Central memory CD4-positive, alpha-beta T cell (primary cell): ENCODE measurements around the gene HYDIN.
A peak's percentile ranks its signal among the peaks of the same experiment; 100 is the strongest.
"Not testable (repeated sequence)": the region's sequence is repeated elsewhere in the genome, so short reads cannot be mapped to it uniquely, and the experiment has no call there.

Source experiments
- DNase-seq: peaks from one replicate; pipeline ENCODE4 v3.0.0; 2022

Gene HYDIN

GRCh38 chr16:70822734-70823133, 407.8 kb downstream of the HYDIN start:
- DNase-seq = not testable (repeated sequence)

GRCh38 chr16:70818088-70818487, 412.4 kb downstream of the HYDIN start:
- not testable (repeated sequence) for DNase-seq

- DNase-seq = no peak
These were observed 421.0 kb downstream of the HYDIN start for GRCh38 chr16:70809392-70810060.

GRCh38 chr16:70808371-70808770, 422.2 kb downstream of the HYDIN start:
- DNase-seq = no peak

- DNase-seq = no peak
These were observed 424.7 kb downstream of the HYDIN start for GRCh38 chr16:70805787-70806186.

GRCh38 chr16:70805380-70805779, 425.1 kb downstream of the HYDIN start:
- DNase-seq = no peak

GRCh38 chr16:70804734-70805169, 425.8 kb downstream of the HYDIN start:
- DNase-seq = no peak

DNA sequence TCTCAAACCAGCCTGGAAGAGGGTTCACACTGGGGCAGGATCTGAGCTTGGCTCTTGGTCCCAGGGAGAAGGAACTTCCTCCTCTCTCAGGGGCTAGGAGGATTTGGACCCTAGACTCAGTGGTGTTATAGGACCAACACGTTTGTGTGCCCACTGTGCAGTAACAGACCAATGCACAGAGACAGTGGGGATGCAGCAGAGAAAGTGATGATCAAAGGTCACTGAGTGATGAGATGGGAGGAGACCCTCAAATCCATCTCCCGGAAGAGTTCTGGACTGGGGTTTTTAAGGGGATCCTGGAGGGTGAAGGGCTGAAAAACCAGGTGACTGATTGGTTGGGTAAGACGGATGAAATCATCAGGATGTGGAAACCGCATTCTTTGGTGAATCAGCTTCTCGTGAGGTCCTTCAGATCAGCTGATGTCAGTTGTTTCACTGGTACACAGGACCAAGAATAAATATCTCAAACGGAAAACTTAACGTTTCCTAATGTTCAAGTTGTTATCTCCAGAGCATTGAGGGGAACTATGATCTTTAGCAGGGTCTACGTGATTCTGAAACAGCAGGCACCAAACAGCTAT, 426.3 kb downstream of the HYDIN start:
- no peak for DNase-seq

DNA sequence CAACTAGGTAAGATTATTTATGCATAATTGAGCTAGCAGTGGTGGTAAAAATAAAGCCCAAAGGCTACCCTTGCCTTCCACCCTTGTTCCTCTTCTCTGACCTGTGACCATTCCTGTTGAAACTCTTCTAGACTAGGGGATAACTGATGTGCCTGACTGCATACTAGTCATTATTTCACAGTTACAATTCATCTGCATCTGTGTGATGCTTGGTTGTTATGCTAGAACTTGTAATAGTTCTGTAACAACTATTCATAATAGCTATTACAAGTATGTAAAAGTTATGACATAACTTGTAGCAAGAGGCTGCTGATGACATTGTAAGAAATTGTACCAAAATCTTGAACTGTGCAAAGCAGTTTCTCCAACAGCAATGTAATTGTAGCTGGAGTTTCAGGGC, 427.2 kb downstream of the HYDIN start:
- DNase-seq = no peak

DNA sequence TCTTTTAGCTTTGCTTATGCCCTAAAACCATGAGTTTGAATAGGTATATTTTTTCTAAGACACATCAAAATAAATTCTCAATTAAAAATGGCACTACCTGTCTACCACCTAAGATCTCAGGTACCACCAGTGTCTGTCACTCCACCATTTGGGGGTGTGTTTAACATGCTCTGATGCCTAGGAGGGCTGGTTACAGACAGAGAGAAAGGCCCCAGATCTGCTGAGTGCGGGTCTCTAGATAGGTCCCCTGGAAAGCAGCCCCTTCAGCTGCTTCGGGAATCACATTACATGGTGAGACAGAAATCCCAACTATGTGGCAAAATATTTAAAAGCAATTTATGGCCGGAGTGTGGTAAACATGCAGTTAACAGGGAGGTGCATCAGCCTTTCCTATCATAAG, 428.9 kb downstream of the HYDIN start:
- no peak for DNase-seq

GRCh38 chr16:70800781-70801480, 429.6 kb downstream of the HYDIN start, which contains the start of gene VAC14:
TSS of gene VAC14 (minus strand) at chr16:70801158. CDS start at chr16:70800900, 258 bp downstream.
- peak; percentile 97 for DNase-seq

DNA sequence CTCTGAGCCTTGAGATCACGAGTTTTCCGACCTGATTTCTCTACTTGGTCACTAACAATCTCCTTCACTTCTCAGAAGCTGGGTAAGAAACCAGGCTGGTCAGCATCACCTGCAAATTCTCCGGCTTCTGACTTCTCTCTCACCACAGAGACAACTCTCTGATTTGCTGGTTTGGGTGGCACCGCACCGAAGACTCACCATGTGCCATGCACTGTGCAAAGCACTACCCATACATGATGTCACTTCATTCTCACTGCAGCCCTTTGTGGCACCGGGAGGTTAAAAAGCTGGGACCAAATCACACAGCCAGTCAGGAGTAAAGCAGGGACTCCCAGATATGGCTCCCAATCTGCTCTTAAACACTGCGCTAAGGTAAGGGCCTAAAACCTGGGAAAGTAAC, 430.2 kb downstream of the HYDIN start:
- no peak for DNase-seq

GRCh38 chr16:70796301-70796700, 434.2 kb downstream of the HYDIN start:
- no peak for DNase-seq

GRCh38 chr16:70795296-70795912, 435.1 kb downstream of the HYDIN start:
- no peak for DNase-seq

GRCh38 chr16:70793851-70794502, 436.5 kb downstream of the HYDIN start:
- no peak for DNase-seq

GRCh38 chr16:70790815-70791214, 439.7 kb downstream of the HYDIN start:
- no peak for DNase-seq

DNA sequence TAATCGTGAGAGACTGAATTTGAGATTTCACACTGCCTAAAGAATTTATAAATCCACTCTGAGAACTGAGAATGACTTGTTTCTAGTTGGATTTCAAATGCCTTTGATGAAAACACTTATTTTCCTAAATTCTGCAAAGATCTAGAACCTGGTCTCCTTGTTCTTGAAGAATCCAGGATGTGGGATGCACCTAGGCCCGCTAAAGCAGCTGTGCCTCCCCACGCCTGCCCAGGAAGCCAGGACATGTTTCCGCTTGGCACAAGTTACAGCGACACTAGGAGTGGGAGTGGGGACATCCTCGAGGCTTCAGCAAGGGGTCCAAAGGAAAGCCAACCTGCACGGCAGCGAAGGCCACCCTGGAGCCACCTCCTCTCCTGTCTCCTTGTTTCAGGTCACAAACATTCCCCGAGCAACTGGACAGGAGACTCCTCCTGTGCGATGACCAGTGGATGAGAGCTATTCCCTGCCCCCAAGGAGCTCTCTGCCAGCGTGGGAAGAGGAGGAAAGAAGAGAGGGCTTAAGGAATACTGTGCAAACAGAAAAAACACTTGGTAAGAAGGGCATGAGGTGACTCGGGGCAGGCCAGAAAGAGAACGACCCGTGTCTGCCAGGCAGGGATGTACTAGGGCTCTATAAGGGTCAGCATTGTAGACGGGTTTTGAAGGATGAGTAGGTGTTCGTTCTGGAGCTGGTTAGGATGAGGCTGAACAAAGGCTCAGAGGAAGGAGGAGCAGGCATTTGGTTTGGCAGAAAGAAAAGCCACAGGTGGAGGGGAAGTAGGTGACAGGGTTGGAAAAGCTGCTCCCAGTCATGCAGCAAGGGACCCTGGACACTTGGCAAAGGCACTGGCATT, 440.7 kb downstream of the HYDIN start:
- no peak for DNase-seq

DNA sequence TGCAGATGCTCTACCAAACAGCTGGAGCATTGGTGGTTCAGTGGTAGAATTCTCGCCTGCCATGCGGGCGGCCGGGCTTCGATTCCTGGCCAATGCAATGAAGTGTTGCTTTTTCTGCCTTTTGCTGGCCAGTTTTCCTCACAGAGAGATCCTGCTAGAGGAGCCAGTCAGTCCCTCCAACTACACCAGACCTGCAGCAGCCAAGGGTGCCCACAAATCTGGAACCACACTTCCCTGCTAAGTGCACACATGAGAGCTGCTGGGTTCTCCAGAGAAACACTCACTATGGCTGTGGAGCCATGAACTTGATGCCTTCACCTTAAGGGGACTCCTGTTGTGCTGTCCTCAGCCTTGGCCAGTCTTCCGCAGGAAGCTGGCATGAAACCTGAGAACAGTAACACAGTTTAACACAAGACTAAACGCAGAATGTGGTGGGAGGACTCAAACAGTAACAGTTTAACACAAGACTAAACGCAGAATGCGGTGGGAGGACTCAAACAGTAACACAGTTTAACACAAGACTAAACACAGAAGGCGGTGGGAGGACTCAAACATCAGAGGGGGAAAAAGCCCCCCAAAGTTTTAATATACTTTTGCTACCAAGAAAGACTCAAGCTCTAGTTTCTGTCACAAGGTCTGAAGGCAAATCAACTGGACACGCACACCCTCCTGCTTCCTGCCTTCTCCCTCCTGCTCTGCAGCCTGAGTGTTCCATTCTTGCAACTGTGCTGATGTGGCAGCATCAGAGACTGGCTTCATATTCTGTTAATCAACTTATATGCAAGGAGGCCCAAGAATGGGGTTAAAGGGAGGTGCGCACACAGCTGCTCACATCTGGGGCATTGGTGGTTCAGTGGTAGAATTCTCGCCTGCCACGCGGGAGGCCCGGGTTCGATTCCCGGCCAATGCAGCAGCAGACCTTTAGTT, 441.6 kb downstream of the HYDIN start:
- DNase-seq = no peak

GRCh38 chr16:70786020-70786755, 444.3 kb downstream of the HYDIN start:
- DNase-seq = no peak
